Lower lobe of right lung (tissue), 2 donors: ENCODE measurements around the gene DPP6. TPM values are rescaled to one million over a fixed set of nuclear protein-coding genes. Genes with fewer than 3 reads are reported as not detected.

Experiments
- ATAC-seq, 2 donors: fragments of 200-7000 bp; cut with Tn5 transposase; one replicate each; pipeline ENCODE4 v1.9.1; 2020 to 2022; ENCODE audit warnings: mild to moderate bottlenecking in 2 of 2, moderate library complexity in 2 of 2
- DNase-seq: peaks from one replicate; pipeline ENCODE4 v3.0.0-alpha.2; 2020
- H3K27ac ChIP-seq: fragments of 200-600 bp; one replicate; pipeline ENCODE4 v1.8.0; 2022
- H3K27me3 ChIP-seq: fragments of 200-600 bp; one replicate; pipeline ENCODE4 v1.8.0; 2022; ENCODE audit warnings: low read depth
- H3K36me3 ChIP-seq: fragments of 200-600 bp; one replicate; pipeline ENCODE4 v1.8.0; 2022; ENCODE audit warnings: mild to moderate bottlenecking
- H3K4me1 ChIP-seq: fragments of 200-600 bp; one replicate; pipeline ENCODE4 v1.8.0; 2022
- H3K4me3 ChIP-seq: fragments of 200-600 bp; one replicate; pipeline ENCODE4 v1.8.0; 2022; ENCODE audit warnings: mild to moderate bottlenecking
- H3K9me3 ChIP-seq: fragments of 200-600 bp; one replicate; pipeline ENCODE4 v1.8.0; 2022
- intact Hi-C: fragments of 100-400 bp; cut with DNase I; formaldehyde crosslinking; loops from one replicate; pipeline ENCODE4 v1.11.0; 2022
- total RNA-seq: library from RNA; stranded (reverse); fragmentation: NEBNext Ultra II Directional; extraction: Animal tissue kit (Norgen Biotek cat#: 25700); gene quantifications from one replicate; pipeline ENCODE4 v1.2.1, GENCODE V29; 2021
- TF ChIP-seq, protein P1 (sequence below): fragments of 200-600 bp; IDR thresholded peaks from one replicate; pipeline ENCODE4 v1.8.0; 2022; ENCODE audit warnings: antibody characterized with exemption, mild to moderate bottlenecking
- donor health status: DM: no; HTN: yes; CAD: no; lungs with severe emphysema.

DPP6 gene
- total RNA-seq, 1 donor from 2014 or later = 0.71 TPM

- H3K9me3 ChIP-seq = no peaks in the 10 kb centered on the region
- DNase-seq (no peak), ATAC-seq (no peak)
- no peaks in the 10 kb centered on the region for H3K4me1 ChIP-seq
- no peaks in the 10 kb centered on the region for H3K36me3 ChIP-seq
- no peak overlapping the region for H3K4me3 ChIP-seq
- intact Hi-C loops = no loop called here
- TF ChIP-seq, protein P1, sequence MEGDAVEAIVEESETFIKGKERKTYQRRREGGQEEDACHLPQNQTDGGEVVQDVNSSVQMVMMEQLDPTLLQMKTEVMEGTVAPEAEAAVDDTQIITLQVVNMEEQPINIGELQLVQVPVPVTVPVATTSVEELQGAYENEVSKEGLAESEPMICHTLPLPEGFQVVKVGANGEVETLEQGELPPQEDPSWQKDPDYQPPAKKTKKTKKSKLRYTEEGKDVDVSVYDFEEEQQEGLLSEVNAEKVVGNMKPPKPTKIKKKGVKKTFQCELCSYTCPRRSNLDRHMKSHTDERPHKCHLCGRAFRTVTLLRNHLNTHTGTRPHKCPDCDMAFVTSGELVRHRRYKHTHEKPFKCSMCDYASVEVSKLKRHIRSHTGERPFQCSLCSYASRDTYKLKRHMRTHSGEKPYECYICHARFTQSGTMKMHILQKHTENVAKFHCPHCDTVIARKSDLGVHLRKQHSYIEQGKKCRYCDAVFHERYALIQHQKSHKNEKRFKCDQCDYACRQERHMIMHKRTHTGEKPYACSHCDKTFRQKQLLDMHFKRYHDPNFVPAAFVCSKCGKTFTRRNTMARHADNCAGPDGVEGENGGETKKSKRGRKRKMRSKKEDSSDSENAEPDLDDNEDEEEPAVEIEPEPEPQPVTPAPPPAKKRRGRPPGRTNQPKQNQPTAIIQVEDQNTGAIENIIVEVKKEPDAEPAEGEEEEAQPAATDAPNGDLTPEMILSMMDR = no peak
- H3K27ac ChIP-seq = no peak overlapping the region
- H3K27me3 ChIP-seq = no peaks in the 10 kb centered on the region
Measured at GRCh38 chr7:154388999-154389398, 336.8 kb downstream of the DPP6 start.

DNA sequence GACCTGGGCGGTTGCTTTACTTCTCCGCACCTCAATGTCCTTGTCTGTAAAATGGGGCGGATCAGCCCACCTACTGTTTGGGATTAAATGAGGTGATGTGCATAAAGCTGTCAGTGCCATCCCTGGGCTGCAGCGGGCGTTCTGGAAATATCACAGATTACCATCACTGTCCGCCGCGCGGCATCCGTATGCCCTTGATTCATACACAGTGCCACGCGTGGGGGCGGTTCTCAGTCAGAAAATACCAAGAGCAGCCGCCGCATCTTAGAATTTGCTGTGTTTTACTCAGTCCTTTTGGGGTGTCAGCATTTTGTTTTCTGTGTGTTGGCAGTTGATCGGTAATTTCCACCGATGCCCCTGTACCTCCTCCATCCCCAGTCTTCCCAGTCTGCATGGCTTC is 338.8 kb downstream of the DPP6 start:
- intact Hi-C loops = no loop called here
- Histone ChIP-seq H3K4me3 (no peak overlapping the region), H3K36me3 (no peaks in the 10 kb centered on the region), H3K27ac (no peak overlapping the region), H3K4me1 (no peaks in the 10 kb centered on the region), H3K9me3 (no peaks in the 10 kb centered on the region), H3K27me3 (no peaks in the 10 kb centered on the region)
- ATAC-seq (no peak), DNase-seq (no peak)
- TF ChIP-seq, protein P1 = no peak

DNA sequence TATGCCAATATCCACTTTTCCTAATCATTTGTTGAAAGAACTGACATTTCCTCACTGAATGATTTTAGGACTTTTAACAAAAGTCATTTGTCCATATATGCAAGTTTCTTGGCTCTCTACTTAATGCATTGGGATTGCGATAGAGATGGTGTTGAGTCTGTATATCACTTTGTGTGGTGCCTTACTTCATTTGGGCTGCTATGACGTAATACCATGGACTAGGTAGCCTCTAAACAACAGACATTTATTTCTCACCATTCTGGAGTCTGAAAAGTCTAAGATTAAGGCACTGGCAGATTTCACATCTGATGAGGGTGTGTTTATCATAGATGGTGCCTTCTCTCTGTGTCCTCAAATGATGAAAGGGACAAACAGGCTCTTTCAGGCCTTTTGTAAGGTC is 342.6 kb downstream of the DPP6 start:
- intact Hi-C loops = no loop called here
- TF ChIP-seq, protein P1 = no peak
- DNase-seq (no peak), ATAC-seq (no peak)
- no peak overlapping the region for H3K4me3 ChIP-seq
- no peaks in the 10 kb centered on the region for H3K9me3 ChIP-seq
- H3K27me3 ChIP-seq = no peaks in the 10 kb centered on the region
- no peak overlapping the region for H3K27ac ChIP-seq
- H3K36me3 ChIP-seq = no peaks in the 10 kb centered on the region
- H3K4me1 ChIP-seq = no peaks in the 10 kb centered on the region

GRCh38 chr7:154406312-154406711 is 354.1 kb downstream of the DPP6 start:
- H3K27me3 ChIP-seq = no peaks in the 10 kb centered on the region
- TF ChIP-seq, protein P1 = no peak

GRCh38 chr7:154409703-154410311 is 357.6 kb downstream of the DPP6 start:
- H3K36me3 ChIP-seq = no peaks in the 10 kb centered on the region
- H3K4me1 ChIP-seq = no peaks in the 10 kb centered on the region
- ATAC-seq (no peak), DNase-seq (no peak)
- no peak overlapping the region for H3K27ac ChIP-seq
- H3K27me3 ChIP-seq = no peaks in the 10 kb centered on the region
- intact Hi-C loops = no loop called here
- TF ChIP-seq, protein P1 = no peak
- no peaks in the 10 kb centered on the region for H3K9me3 ChIP-seq
- no peak overlapping the region for H3K4me3 ChIP-seq

More at GRCh38 chr7:154406312-154406711, 354.1 kb downstream of the DPP6 start:
- Histone ChIP-seq H3K4me3 (no peak overlapping the region), H3K27ac (no peak overlapping the region), H3K9me3 (no peaks in the 10 kb centered on the region), H3K4me1 (no peaks in the 10 kb centered on the region), H3K36me3 (no peaks in the 10 kb centered on the region)
- ATAC-seq = no peak
- no peak for DNase-seq
- intact Hi-C loops = no loop called here
